WTC11 (cell line): ENCODE results near the gene EDA. TPM values are rescaled to one million over a fixed set of nuclear protein-coding genes. Genes with fewer than 3 reads are reported as not detected.

ENCODE experiments used
- ATAC-seq: fragments of 200-7000 bp; cut with Tn5 transposase; 2 replicates; pipeline ENCODE4 v1.10.0; 2021; ENCODE audit warnings: mild to moderate bottlenecking, moderate library complexity
- CTCF ChIA-PET: fragments of 300-600 bp; sonication (Branson Sonifier 250); formaldehyde crosslinking; loops from one replicate; lab custom pipeline; 2021; ENCODE audit warnings: antibody characterized with exemption; lab: Charles Lee
- POLR2A ChIA-PET: fragments of 350-600 bp; sonication (Branson Sonifier 250); formaldehyde crosslinking; loops from one replicate; lab custom pipeline; 2021; ENCODE audit warnings: antibody characterized with exemption; lab: Charles Lee
- DNase-seq: peaks from one replicate; pipeline ENCODE4 v3.0.0; 2021; ENCODE audit warnings: low spot score
- H3K27ac Mint-ChIP-seq: 2 replicates; pipeline ENCODE4 v1.8.0; 2021; ENCODE audit warnings: mixed read lengths
- H3K27me3 Mint-ChIP-seq: 2 replicates; pipeline ENCODE4 v1.8.0; 2021; ENCODE audit warnings: low read depth, mild to moderate bottlenecking, moderate library complexity, mixed read lengths
- H3K36me3 Mint-ChIP-seq: 2 replicates; pipeline ENCODE4 v1.8.0; 2021; ENCODE audit warnings: mixed read lengths
- H3K4me1 Mint-ChIP-seq: 2 replicates; pipeline ENCODE4 v1.8.0; 2022; ENCODE audit warnings: mixed read lengths
- H3K4me3 Mint-ChIP-seq: 2 replicates; pipeline ENCODE4 v1.8.0; 2021; ENCODE audit warnings: mild to moderate bottlenecking, moderate library complexity, mixed read lengths
- H3K9me3 Mint-ChIP-seq: 2 replicates; pipeline ENCODE4 v1.8.0; 2021; ENCODE audit warnings: mixed read lengths
- ATF1 ChIP-seq: sonication (generic); formaldehyde crosslinking; IDR thresholded peaks from 2 replicates; pipeline ENCODE4 v1.8.1; 2023; ENCODE audit warnings: mild to moderate bottlenecking, moderate library complexity, missing genetic modification reagents
- ATF2 ChIP-seq: sonication (generic); formaldehyde crosslinking; IDR thresholded peaks from 2 replicates; pipeline ENCODE4 v1.8.1; 2022; ENCODE audit warnings: low read depth, missing genetic modification reagents, borderline replicate concordance
- ATF6 ChIP-seq: sonication (generic); formaldehyde crosslinking; IDR thresholded peaks from 2 replicates; pipeline ENCODE4 v1.8.1; 2023; ENCODE audit warnings: mild to moderate bottlenecking, missing genetic modification reagents
- CTCF ChIP-seq: fragments of 200-600 bp; IDR thresholded peaks from 2 replicates; pipeline ENCODE4 v1.8.0; 2022; ENCODE audit warnings: antibody characterized with exemption
- E2F1 ChIP-seq: sonication (generic); formaldehyde crosslinking; IDR thresholded peaks from 2 replicates; pipeline ENCODE4 v1.8.0; 2022; ENCODE audit warnings: mild to moderate bottlenecking, missing genetic modification reagents
- E2F4 ChIP-seq: sonication (generic); formaldehyde crosslinking; IDR thresholded peaks from 2 replicates; pipeline ENCODE4 v1.8.1; 2022; ENCODE audit warnings: low read depth, mild to moderate bottlenecking, moderate library complexity, missing genetic modification reagents, borderline replicate concordance
- FOXP1 ChIP-seq: sonication (generic); formaldehyde crosslinking; IDR thresholded peaks from 2 replicates; pipeline ENCODE4 v1.8.0; 2022; ENCODE audit warnings: missing genetic modification reagents, mild to moderate bottlenecking, moderate library complexity, borderline replicate concordance
- GRHL2 ChIP-seq: fragments of 250-450 bp; sonication (Bioruptor Pico); IDR thresholded peaks from 2 replicates; pipeline ENCODE4 v1.8.0; 2022; ENCODE audit warnings: mild to moderate bottlenecking, moderate library complexity; ENCODE audit not compliant: insufficient replicate concordance, severe bottlenecking
- MAX ChIP-seq: sonication (generic); formaldehyde crosslinking; IDR thresholded peaks from 2 replicates; pipeline ENCODE4 v1.8.0; 2022; ENCODE audit warnings: mild to moderate bottlenecking, missing genetic modification reagents
- NR2C2 ChIP-seq: sonication (generic); formaldehyde crosslinking; IDR thresholded peaks from 2 replicates; pipeline ENCODE4 v1.8.0; 2022; ENCODE audit warnings: mild to moderate bottlenecking, missing genetic modification reagents
- NR3C1 ChIP-seq: sonication (generic); formaldehyde crosslinking; conservative IDR thresholded peaks from 2 replicates; pipeline ENCODE4 v1.8.1; 2023; ENCODE audit warnings: low read depth, mild to moderate bottlenecking, missing genetic modification reagents
- OVOL2 ChIP-seq: fragments of 250-450 bp; sonication (Bioruptor Pico); IDR thresholded peaks from 2 replicates; pipeline ENCODE4 v1.9.0; 2021; ENCODE audit warnings: mild to moderate bottlenecking, borderline replicate concordance
- SOX15 ChIP-seq: fragments of 250-450 bp; sonication (Bioruptor Pico); IDR thresholded peaks from 2 replicates; pipeline ENCODE4 v1.9.0; 2021; ENCODE audit warnings: mild to moderate bottlenecking
- STAT6 ChIP-seq: sonication (generic); formaldehyde crosslinking; conservative IDR thresholded peaks from 2 replicates; pipeline ENCODE4 v1.8.1; 2023; ENCODE audit warnings: mild to moderate bottlenecking, low read depth, missing genetic modification reagents, moderate library complexity
- TEAD1 ChIP-seq: sonication (generic); formaldehyde crosslinking; IDR thresholded peaks from 2 replicates; pipeline ENCODE4 v1.8.0; 2022; ENCODE audit warnings: mild to moderate bottlenecking, missing genetic modification reagents
- ZBTB21 ChIP-seq: sonication (generic); formaldehyde crosslinking; IDR thresholded peaks from 2 replicates; pipeline ENCODE4 v1.8.1; 2023; ENCODE audit warnings: mild to moderate bottlenecking, missing genetic modification reagents, borderline replicate concordance
- ZMAT4 ChIP-seq: fragments of 250-450 bp; sonication (Bioruptor Pico); IDR thresholded peaks from 2 replicates; pipeline ENCODE4 v1.9.0; 2021; ENCODE audit warnings: mild to moderate bottlenecking
- ZNF263 ChIP-seq: sonication (generic); formaldehyde crosslinking; IDR thresholded peaks from 2 replicates; pipeline ENCODE4 v1.8.1; 2022; ENCODE audit warnings: low read depth, mild to moderate bottlenecking, moderate library complexity, missing genetic modification reagents
- ZNF416 ChIP-seq: fragments of 250-450 bp; sonication (Bioruptor Pico); IDR thresholded peaks from 2 replicates; pipeline ENCODE4 v1.9.0; 2021; ENCODE audit warnings: mild to moderate bottlenecking, inconsistent platforms
- total RNA-seq: library from RNA; stranded (reverse); gene quantifications from 3 replicates; pipeline ENCODE4 v1.2.3, GENCODE V29; 2021

The EDA gene
- total RNA-seq, 1 experiment from 2014 or later, result 15.1 TPM

GRCh38 chrX:69808375-69808774 lies 192.5 kb downstream of the EDA start:
- Mint-ChIP-seq H3K36me3 (no peaks in the 10 kb centered on the region), H3K27ac (no peak overlapping the region)

GRCh38 chrX:69813677-69814076 lies 197.8 kb downstream of the EDA start:
- ChIA-PET CTCF (no interaction called here), POLR2A (no interaction called here)
- ATAC-seq (no peak), DNase-seq (no peak)
- no peaks in the 10 kb centered on the region for H3K4me1 Mint-ChIP-seq
- no peak overlapping the region for H3K4me3 Mint-ChIP-seq
- H3K9me3 Mint-ChIP-seq, result peaks cover 19% of the 10 kb centered on the region
- H3K27me3 Mint-ChIP-seq, result no peaks in the 10 kb centered on the region
- TF ChIP-seq STAT6 (CRISPR knock-in tag), result no peak
- no peak for TF ChIP-seq ZNF416 (CRISPR knock-in tag)
- TF ChIP-seq MAX, result no peak
- no peak for TF ChIP-seq ATF6
- no peak for TF ChIP-seq TEAD1 (CRISPR knock-in tag)
- no peak for TF ChIP-seq E2F4
- no peak for TF ChIP-seq E2F1
- no peak for TF ChIP-seq ZNF263 (CRISPR knock-in tag)
- no peak for TF ChIP-seq ATF2 (CRISPR knock-in tag)
- TF ChIP-seq ZMAT4, result no peak
- TF ChIP-seq GRHL2, result no peak
- H3K27ac Mint-ChIP-seq, result no peak overlapping the region
- H3K36me3 Mint-ChIP-seq, result peaks cover 4% of the 10 kb centered on the region; the same call in 1 of the 2 replicates

More at GRCh38 chrX:69808375-69808774, 192.5 kb downstream of the EDA start:
- CTCF ChIA-PET, result no interaction called here
- ATAC-seq, result no peak
- no peak for DNase-seq
- H3K27me3 Mint-ChIP-seq, result no peaks in the 10 kb centered on the region
- no peak for TF ChIP-seq NR2C2 (CRISPR knock-in tag)
- no peak overlapping the region for H3K4me3 Mint-ChIP-seq
- peaks cover 3% of the 10 kb centered on the region; the same call in 1 of the 2 replicates for H3K9me3 Mint-ChIP-seq
- POLR2A ChIA-PET, result no interaction called here
- H3K4me1 Mint-ChIP-seq, result no peaks in the 10 kb centered on the region

- ChIA-PET POLR2A (no interaction called here), CTCF (no interaction called here)
- Mint-ChIP-seq H3K4me3 (no peak overlapping the region), H3K36me3 (peaks cover 4% of the 10 kb centered on the region; the same call in 1 of the 2 replicates), H3K9me3 (peaks cover 19% of the 10 kb centered on the region), H3K4me1 (no peaks in the 10 kb centered on the region), H3K27me3 (no peaks in the 10 kb centered on the region), H3K27ac (no peak overlapping the region)
- DNase-seq (no peak), ATAC-seq (no peak)
- TF ChIP-seq CTCF (no peak), SOX15 (no peak), OVOL2 (CRISPR knock-in tag) (no peak), ATF1 (CRISPR knock-in tag) (no peak), ZBTB21 (CRISPR knock-in tag) (no peak), NR3C1 (CRISPR knock-in tag) (no peak), FOXP1 (CRISPR knock-in tag) (no peak)
These were observed 199.2 kb downstream of the EDA start for GRCh38 chrX:69815063-69815462.
